Measurements from ENCODE around the gene SFTA2. TPM values are rescaled to one million over a fixed set of nuclear protein-coding genes. Genes with fewer than 3 reads are reported as not detected.

SFTA2 gene
- polyA plus RNA-seq, 3 donors = not detected

GRCh38 chr6:30966154-30966553, 34.2 kb upstream of the SFTA2 start:
- peaks cover 7% of the 10 kb centered on the region for H3K4me1 Mint-ChIP-seq
- H2AFZ ChIP-seq (ENCODE audit: insufficient read depth, low read depth, low read length, poor library complexity, severe bottlenecking) = no peak overlapping the region
- no peaks in the 10 kb centered on the region for H3K9me3 ChIP-seq (replicated peaks in 1 of 2; ENCODE audit: control insufficient read depth in 1 of 2, insufficient read depth in 1 of 2, low read length in 2 of 2)
- no peak overlapping the region for H3K27ac Mint-ChIP-seq
- H3K27ac ChIP-seq (ENCODE audit: low read depth in 1 of 2, low read length in 2 of 2) = no peak overlapping the region
- no peaks in the 10 kb centered on the region for H3K9me3 Mint-ChIP-seq
- intact Hi-C loops (cut with micrococcal nuclease) = no loop called here
- H3K4me1 ChIP-seq (ENCODE audit: control insufficient read depth in 1 of 2, insufficient read depth in 2 of 2, low read length in 2 of 2) = peaks cover 5 to 10% of the 10 kb centered on the region in 2 donors
- TF ChIP-seq CTCF (IDR thresholded peaks at IDR 0.05) = no peak
- H4K20me1 ChIP-seq (ENCODE audit: insufficient read depth, low read length) = no peaks in the 10 kb centered on the region
- peaks cover 5 to 16% (median 8%) of the 10 kb centered on the region in 3 donors for H3K27me3 Mint-ChIP-seq (ENCODE audit: low read depth in 3 of 3)
- no peak overlapping the region for H3K4me3 ChIP-seq (replicated peaks in 1 of 3; ENCODE audit: low read depth in 2 of 3, low read length in 3 of 3)
- H3K27me3 ChIP-seq (ENCODE audit: control insufficient read depth in 2 of 2, insufficient read depth in 2 of 2, low read length in 2 of 2) = no peaks in the 10 kb centered on the region
- H3K36me3 ChIP-seq (replicated peaks in 1 of 2; ENCODE audit: control insufficient read depth in 1 of 2, insufficient read depth in 2 of 2, low read length in 2 of 2) = no peaks in the 10 kb centered on the region
- no peak for DNase-seq
- no peak overlapping the region for H3K4me3 Mint-ChIP-seq
- H3K4me2 ChIP-seq (replicated peaks; ENCODE audit: extremely low read depth, low read length, poor library complexity, severe bottlenecking) = no peak overlapping the region
- H3K9ac ChIP-seq (ENCODE audit: insufficient read depth, low read length, poor library complexity, severe bottlenecking) = no peak overlapping the region
- no peaks in the 10 kb centered on the region for H3K36me3 Mint-ChIP-seq
- no peaks in the 10 kb centered on the region for H3K79me2 ChIP-seq (ENCODE audit: insufficient read depth, low read length)
- 0% methylated on average over 1 of the region's 3 CpGs for WGBS (ENCODE audit: insufficient coverage)

DNA sequence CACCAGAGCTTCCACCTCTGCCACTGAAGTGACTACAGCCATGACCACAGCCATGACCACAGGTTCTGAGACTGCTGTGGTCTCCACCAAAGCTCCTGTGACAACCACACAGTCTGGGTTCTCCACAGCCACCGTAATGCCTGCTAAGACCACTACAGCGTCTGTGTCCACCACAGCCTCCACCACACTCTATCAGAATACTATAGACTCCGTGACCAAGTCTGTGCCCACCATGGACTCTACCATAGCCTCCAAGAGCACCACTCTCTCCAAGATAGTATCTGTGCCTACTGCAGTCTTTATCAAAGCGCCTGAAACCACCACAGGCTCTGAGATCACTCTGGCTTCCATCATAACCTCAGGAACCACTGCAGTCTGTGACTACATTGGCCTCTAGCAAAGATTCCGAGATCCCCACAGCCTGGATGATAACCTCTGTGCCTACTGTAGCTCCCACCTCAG, 33.2 kb upstream of the SFTA2 start:
- Histone ChIP-seq H3K9ac (ENCODE audit: insufficient read depth, low read length, poor library complexity, severe bottlenecking) (no peak overlapping the region), H3K79me2 (ENCODE audit: insufficient read depth, low read length) (no peaks in the 10 kb centered on the region), H3K4me1 (ENCODE audit: control insufficient read depth in 1 of 2, insufficient read depth in 2 of 2, low read length in 2 of 2) (peaks cover 5 to 10% of the 10 kb centered on the region in 2 donors), H3K4me3 (replicated peaks in 1 of 3; ENCODE audit: low read depth in 2 of 3, low read length in 3 of 3) (no peak overlapping the region), H3K9me3 (replicated peaks in 1 of 2; ENCODE audit: control insufficient read depth in 1 of 2, insufficient read depth in 1 of 2, low read length in 2 of 2) (no peaks in the 10 kb centered on the region), H3K27me3 (ENCODE audit: control insufficient read depth in 2 of 2, insufficient read depth in 2 of 2, low read length in 2 of 2) (no peaks in the 10 kb centered on the region), H3K27ac (ENCODE audit: low read depth in 1 of 2, low read length in 2 of 2) (no peak overlapping the region), H3K4me2 (replicated peaks; ENCODE audit: extremely low read depth, low read length, poor library complexity, severe bottlenecking) (no peak overlapping the region), H4K20me1 (ENCODE audit: insufficient read depth, low read length) (no peaks in the 10 kb centered on the region), H2AFZ (ENCODE audit: insufficient read depth, low read depth, low read length, poor library complexity, severe bottlenecking) (no peak overlapping the region), H3K36me3 (replicated peaks in 1 of 2; ENCODE audit: control insufficient read depth in 1 of 2, insufficient read depth in 2 of 2, low read length in 2 of 2) (no peaks in the 10 kb centered on the region)
- no peak overlapping the region for H3K4me3 Mint-ChIP-seq
- peak overlapping the region in 1 of 7 donors; percentile 33 for H3K27ac Mint-ChIP-seq
- TF ChIP-seq CTCF (IDR thresholded peaks at IDR 0.05) = no peak
- WGBS (ENCODE audit: insufficient coverage) = 88% methylated on average over 5 of the region's 5 CpGs
- H3K4me1 Mint-ChIP-seq = peaks cover 7% of the 10 kb centered on the region
- no peaks in the 10 kb centered on the region for H3K36me3 Mint-ChIP-seq
- intact Hi-C loops (cut with micrococcal nuclease) = no loop called here
- peaks cover 7 to 18% (median 8%) of the 10 kb centered on the region in 3 donors for H3K27me3 Mint-ChIP-seq (ENCODE audit: low read depth in 3 of 3)
- no peaks in the 10 kb centered on the region for H3K9me3 Mint-ChIP-seq
- DNase-seq = no peak
